ENCODE results near the gene LEMD1.

DNA sequence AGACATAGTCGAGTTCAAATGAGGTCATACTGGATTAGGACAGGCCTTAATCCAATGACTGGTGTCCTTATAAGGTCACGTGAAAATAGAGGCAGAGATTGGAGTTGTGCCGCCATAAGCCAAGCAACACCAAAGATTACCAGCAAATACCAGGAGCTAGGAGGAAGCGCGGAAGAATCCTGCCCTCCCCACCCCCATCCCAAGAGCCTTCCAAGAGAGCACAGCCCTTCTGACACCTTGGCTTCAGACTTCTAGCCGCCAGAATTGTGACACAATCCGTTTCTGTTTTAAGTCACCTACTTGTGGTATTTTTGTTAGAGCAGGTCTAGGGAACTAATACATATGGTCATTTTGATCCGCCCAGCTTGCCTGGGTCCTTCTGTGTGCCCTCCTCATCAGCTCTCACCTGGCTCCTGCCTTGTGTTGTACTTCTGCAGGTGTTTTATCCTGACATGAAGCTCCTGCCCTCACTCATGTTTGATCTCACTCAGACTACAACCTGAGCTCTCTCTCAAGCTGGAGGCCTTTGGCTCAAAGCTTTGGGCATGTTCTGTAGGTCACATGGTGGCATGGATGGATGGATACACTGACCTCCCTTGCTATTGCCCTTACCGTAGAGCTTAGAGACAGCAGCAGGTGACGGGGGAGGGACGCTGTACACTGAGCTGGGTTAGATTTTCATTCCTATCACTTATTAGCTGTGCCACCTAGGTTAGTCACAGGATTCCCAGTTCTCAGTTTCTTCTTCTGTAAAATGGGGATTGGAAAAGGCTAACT, 89.7 kb downstream of the LEMD1 start:
- TF ChIP-seq, protein P1, sequence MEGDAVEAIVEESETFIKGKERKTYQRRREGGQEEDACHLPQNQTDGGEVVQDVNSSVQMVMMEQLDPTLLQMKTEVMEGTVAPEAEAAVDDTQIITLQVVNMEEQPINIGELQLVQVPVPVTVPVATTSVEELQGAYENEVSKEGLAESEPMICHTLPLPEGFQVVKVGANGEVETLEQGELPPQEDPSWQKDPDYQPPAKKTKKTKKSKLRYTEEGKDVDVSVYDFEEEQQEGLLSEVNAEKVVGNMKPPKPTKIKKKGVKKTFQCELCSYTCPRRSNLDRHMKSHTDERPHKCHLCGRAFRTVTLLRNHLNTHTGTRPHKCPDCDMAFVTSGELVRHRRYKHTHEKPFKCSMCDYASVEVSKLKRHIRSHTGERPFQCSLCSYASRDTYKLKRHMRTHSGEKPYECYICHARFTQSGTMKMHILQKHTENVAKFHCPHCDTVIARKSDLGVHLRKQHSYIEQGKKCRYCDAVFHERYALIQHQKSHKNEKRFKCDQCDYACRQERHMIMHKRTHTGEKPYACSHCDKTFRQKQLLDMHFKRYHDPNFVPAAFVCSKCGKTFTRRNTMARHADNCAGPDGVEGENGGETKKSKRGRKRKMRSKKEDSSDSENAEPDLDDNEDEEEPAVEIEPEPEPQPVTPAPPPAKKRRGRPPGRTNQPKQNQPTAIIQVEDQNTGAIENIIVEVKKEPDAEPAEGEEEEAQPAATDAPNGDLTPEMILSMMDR (IDR thresholded peaks at IDR 0.05), result no peak
- no peak for TF ChIP-seq POLR2A (IDR thresholded peaks at IDR 0.05)
